Mesenteric fat pad (tissue), 1 donor: Measurements from ENCODE around the gene NOL7. TPM values are rescaled to one million over a fixed set of nuclear protein-coding genes. Genes with fewer than 3 reads are reported as not detected.

Experiments used
- DNase-seq: peaks from one replicate; pipeline ENCODE4 v3.0.0-alpha.2; 2020; ENCODE audit warnings: low spot score
- total RNA-seq: library from RNA; stranded (reverse); fragmentation: NEBNext Ultra II Directional; extraction: Animal tissue kit (Norgen Biotek cat#: 25700); gene quantifications from one replicate; pipeline ENCODE4 v1.2.1, GENCODE V29; 2021
- donor health status: DM: yes; HTN: yes; CAD: no.

NOL7 gene
- total RNA-seq, 1 donor from 2014 or later = 47.0 TPM

GRCh38 chr6:13649393-13649792 lies 34.3 kb downstream of the NOL7 start:
- no peak for DNase-seq

DNA sequence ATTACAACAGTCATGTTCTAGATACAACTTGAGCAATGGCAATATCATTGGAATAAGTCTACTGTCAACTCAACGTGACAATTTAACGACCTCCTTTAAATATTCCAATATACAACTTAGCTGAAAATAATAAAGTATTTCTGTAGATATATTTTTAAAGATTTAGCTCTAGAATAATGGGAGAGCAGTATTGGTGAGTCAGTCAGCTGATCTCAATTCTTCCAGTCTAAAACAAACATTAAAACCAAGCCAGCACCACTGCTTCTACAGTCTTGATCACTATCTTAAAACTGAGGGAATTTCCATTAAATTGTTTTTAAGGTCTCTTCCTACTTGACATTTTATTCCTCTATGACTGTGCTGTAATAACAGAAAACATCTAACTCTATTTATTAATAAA lies 38.2 kb downstream of the NOL7 start:
- no peak for DNase-seq

DNA sequence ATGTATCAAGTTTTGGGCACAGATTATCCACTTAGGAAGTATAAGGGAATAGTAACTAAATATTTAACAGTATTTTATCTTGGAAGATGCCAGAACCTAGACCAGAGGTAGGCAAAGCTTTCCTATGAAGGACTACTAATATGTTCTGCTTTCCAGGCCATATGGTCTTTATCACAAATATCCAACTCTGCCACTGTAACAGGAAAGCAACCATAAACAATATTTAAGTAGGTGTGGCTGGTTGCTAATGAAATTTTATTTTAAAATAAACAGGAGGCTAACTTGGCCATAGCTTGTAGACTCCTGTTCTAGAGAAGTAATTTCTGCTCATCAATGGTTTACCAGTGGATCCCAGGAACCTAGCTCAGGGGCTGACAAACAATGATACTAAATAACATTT lies 39.4 kb downstream of the NOL7 start:
- DNase-seq = no peak

- DNase-seq = no peak
Measured at GRCh38 chr6:13655700-13656099, 40.6 kb downstream of the NOL7 start.

GRCh38 chr6:13660273-13660672 lies 45.1 kb downstream of the NOL7 start:
- DNase-seq = no peak

DNA sequence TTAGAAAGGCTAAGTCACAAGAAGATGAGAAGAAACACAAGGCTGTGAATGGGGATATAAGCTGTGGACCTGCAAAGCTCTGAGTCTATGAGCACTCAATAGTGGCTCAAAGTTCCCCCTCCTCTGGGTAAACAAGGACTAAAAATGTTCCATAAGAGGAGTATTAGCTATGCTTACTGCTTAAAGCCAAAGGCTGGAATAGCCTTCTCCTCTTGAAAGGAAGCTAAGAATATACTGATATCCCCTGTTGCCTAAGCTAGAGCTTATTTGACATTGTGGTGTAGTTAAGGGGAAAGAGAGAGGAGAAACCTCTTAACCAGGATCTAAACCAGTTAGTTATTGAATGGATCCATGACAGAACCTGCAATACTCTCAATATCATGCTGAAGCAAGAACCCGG lies 45.8 kb downstream of the NOL7 start:
- DNase-seq = no peak

DNA sequence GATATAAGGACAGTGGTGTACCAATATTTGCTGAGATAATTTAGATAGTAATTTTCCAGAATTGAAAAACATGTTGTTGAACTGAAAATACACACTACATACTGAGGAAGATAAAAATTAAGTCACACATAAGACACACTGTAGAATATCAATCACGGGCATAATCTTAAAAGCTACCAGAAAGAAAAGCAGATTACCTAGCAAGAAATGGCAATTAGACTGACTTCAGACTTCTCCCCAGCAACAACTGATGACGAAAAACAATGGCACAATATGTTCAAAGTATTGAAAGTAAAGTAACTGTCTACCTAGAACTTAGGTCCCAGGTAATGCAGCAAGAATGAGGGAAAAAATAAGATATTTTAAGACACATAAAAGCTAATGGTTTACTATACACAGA lies 46.5 kb downstream of the NOL7 start:
- DNase-seq = no peak

DNA sequence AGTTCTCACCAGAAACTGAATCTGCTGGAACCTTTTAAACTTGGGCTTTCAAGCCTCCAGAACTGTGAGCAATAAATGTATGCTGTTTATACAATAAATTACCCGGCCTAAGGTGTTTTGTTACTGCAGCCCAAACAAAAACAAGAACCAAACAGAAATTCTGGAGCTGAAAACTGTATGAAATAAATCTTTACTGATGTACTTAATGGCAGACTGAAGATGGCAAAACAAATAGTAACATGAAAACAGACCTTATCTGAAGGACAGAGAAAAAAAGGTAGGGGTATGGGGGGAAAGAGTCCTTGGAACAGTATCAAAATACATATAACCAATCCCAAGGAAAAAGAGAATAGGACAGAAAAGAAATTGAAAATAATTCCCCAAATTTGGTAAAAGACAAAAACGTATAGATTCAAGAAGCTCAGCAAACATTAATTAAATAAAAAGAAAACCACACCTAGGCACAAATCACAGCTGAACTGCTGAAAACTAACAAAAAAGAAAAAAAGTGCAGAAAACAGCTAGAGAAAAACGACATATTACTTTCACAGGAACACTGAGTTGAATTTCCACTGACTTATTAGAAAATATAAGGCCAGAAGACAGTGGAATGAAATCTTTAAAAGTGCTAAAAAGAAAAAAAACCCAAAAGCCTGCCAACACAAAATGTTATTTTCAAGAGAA lies 47.7 kb downstream of the NOL7 start:
- no peak for DNase-seq

- no peak for DNase-seq
Measured at GRCh38 chr6:13663986-13664385, 48.9 kb downstream of the NOL7 start.

DNA sequence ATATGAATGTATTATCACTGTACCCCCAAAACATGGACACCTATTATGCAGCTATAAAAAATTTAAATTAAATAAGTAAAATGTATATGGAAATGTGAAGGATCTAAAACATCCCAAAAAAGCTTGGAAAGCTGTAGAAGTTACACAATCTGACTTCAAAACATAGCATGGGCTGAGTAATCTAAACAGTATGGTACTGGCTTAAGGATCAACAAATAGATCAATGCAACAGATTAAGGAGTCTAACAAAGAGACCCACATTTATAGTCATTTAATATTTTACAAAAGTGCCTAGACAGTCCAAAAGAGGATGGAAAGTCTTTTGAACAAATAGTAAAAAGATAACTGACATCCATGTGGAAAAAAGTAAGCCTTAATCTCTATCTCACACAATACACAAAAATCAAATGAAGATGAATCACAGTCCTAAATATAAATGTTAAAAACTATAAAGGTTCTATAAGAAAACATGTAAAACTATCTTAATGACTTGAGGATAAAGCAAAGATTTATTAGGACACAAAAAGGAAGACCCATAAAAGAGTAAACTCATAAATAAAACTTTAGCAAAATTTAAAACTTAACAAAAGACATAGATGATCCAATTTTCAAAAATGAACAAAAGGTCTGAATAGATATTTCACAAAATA lies 49.7 kb downstream of the NOL7 start:
- no peak for DNase-seq

DNA sequence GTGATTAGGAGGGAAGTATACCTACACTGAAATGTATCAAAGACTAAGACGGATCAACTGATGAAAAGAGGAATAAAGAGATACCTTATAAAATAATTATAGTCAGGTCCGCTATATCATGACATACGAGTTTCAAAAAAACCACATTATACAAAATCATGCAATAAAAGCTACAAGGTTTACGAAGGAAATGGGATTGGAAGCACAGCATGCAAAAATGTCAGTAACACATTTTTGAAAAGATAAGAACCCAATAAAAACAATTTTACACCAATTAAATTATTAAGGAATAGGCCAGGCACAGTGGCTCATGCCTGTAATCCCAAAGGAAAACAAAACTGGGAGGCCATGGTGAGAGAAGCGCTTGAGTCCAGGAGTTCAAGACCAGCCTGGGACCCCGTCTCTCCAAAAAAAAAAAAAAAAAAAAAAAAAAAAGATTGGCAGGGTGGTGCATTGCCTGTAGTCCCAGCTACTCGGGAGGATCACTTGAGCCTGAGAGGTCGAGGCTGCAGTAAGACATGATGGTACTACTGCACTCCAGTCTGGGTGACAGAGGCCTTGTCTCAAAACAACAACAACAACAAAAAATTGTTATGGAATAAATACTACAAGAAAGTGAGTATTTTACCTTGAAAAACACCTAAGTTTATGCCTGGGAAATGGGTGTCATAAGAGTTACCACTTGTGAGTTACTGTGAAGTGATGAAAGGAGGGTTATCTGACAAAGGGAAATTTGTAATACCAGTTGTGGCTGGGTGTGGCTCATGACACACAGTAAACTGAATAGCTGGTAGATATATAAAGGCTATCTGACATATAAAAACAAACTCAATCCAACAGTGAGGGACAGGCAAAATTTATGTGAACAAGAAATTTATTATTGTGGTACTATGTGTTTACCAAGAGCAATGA lies 51.3 kb downstream of the NOL7 start:
- no peak for DNase-seq

GRCh38 chr6:13667655-13668054 lies 52.5 kb downstream of the NOL7 start:
- DNase-seq = no peak

DNA sequence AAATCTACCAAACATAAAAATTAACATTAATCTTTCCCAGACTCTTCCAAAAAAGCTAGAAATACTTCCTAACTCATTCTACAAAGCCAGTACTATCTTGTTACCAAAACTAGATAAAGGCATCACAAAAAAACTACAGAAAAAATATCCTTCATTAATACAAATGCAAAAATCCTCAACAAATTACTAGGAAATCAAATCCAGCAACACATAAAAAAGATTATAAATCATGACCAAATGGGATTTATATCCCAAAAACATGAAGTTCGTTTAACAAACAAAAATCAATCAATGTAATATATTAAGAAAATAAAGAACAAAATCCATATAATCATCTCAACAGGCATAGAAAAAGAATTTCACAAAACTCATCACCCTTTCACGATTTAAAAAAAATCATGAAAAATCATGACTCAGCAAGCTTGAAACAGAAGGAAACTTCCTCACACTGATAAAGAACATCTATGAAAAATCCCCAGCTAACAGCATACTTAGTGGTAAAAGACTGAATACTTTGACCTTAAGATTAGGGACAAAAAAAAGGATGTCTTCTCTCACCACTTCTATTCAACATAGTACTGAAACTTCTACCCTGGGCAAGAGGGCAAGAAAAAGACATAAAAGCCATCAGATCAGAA lies 53.3 kb downstream of the NOL7 start:
- no peak for DNase-seq

DNA sequence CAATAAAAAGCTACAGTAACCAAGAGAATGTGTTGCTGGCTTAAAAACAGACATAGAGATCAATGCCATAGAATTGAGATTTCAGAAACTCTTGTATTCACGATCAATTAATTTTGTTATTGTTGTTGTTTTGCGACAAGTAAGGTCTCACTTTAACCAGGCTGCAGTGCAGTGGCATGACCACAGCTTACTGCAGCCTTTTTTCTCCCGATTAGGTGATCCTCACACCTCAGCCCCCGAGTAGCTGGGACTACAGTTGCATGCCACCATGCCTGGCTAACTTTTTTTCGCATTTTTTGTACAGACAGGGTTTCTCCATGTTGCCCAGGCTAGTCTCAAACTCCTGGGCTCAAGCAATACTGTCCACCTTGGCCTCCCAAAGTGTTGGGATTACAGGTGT lies 54.3 kb downstream of the NOL7 start:
- DNase-seq = no peak

Other genes starting within 250 kb of the NOL7 start
- gene GFOD1, start 127.7 kb upstream of the NOL7 start, total RNA-seq = 25.9 TPM
- 8.8 TPM for gene SIRT5, start 40.7 kb upstream of the NOL7 start, total RNA-seq
- gene RANBP9, start 96.5 kb downstream of the NOL7 start, total RNA-seq = 42.2 TPM
- gene MCUR1, start 199.2 kb downstream of the NOL7 start, total RNA-seq = 28.8 TPM